BJ (cell line): ENCODE data around the gene MAML1. TPM values are rescaled to one million over a fixed set of nuclear protein-coding genes. Genes with fewer than 3 reads are reported as not detected.
A peak's percentile ranks its signal among the peaks of the same experiment; 100 is the strongest.

Experiments
- CTCF ChIA-PET: fragments of 350-600 bp; formaldehyde crosslinking; extraction: SDS; loops from one replicate; lab custom pipeline; 2021; ENCODE audit warnings: antibody characterized with exemption, inconsistent platforms; lab: Yijun Ruan, JAX
- POLR2A ChIA-PET: fragments of 300-600 bp; sonication (Branson Sonifier 250); formaldehyde crosslinking; extraction: SDS; loops from one replicate; lab custom pipeline; 2021; ENCODE audit warnings: antibody characterized with exemption; lab: Charles Lee
- DNase-seq: peaks from one replicate; pipeline ENCODE4 v3.0.0-alpha.2; 2011; ENCODE audit warnings: low read depth
- H3K27me3 ChIP-seq: 2 replicates; pipeline ENCODE4 v1.6.0; 2011; ENCODE audit warnings: low read length; ENCODE audit not compliant: control insufficient read depth, insufficient read depth
- H3K36me3 ChIP-seq: 2 replicates; pipeline ENCODE4 v1.5.1; 2011; ENCODE audit warnings: low read length; ENCODE audit not compliant: control insufficient read depth, insufficient read depth
- H3K4me3 ChIP-seq: 2 replicates; pipeline ENCODE4 v1.5.1; 2011; ENCODE audit warnings: low read depth, mild to moderate bottlenecking, control low read depth, low read length
- polyA plus RNA-seq: library from polyadenylated mRNA; depleted of rRNA; stranded (reverse); fragments of >200 nt; gene quantifications from 2 replicates; pipeline ENCODE4 v1.2.3, GENCODE V29; 2011
- TF ChIP-seq, protein P1 (sequence below): IDR thresholded peaks from 2 replicates; pipeline ENCODE4 v1.5.1; 2011; ENCODE audit warnings: low read depth, mild to moderate bottlenecking, control low read depth, inconsistent platforms, low read length, moderate library complexity; ENCODE audit not compliant: insufficient read depth

Gene MAML1
- polyA plus RNA-seq, 1 experiment: 5.3 TPM

DNA sequence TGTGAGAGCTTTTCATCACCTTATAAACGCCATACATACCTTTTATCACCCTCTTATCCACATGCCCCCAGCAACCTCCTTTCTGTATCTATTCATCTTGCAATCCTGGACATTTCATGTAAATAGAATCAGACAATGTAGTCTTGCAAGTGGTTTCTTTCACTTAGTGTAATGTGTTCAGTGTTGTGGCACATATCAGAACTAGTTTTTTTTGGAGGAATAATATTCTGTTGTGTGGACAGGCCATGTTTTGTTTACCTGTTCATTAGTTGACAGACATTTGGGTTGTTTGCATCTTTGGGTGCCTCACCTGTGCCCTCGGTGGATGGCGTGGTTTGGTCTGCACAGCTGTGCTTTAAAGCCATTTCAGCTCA lies 89.4 kb downstream of the MAML1 start:
- ChIA-PET CTCF (interaction anchor here (0.5 to 1.7 kb wide), 3 partner anchors 26 to 200 kb away, joined by 3 to 7 read pairs (median 4); no protein-coding TSS in a partner anchor), POLR2A (interaction anchor here (1.0 kb wide), 1 partner anchor 10 kb away, joined by 3 read pairs; no protein-coding TSS in a partner anchor)
- TF ChIP-seq, protein P1, sequence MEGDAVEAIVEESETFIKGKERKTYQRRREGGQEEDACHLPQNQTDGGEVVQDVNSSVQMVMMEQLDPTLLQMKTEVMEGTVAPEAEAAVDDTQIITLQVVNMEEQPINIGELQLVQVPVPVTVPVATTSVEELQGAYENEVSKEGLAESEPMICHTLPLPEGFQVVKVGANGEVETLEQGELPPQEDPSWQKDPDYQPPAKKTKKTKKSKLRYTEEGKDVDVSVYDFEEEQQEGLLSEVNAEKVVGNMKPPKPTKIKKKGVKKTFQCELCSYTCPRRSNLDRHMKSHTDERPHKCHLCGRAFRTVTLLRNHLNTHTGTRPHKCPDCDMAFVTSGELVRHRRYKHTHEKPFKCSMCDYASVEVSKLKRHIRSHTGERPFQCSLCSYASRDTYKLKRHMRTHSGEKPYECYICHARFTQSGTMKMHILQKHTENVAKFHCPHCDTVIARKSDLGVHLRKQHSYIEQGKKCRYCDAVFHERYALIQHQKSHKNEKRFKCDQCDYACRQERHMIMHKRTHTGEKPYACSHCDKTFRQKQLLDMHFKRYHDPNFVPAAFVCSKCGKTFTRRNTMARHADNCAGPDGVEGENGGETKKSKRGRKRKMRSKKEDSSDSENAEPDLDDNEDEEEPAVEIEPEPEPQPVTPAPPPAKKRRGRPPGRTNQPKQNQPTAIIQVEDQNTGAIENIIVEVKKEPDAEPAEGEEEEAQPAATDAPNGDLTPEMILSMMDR: no peak
- no peak for DNase-seq
- Histone ChIP-seq H3K4me3 (peak overlapping the region; percentile 99), H3K36me3 (peaks cover 42% of the 10 kb centered on the region), H3K27me3 (no peaks in the 10 kb centered on the region)

DNA sequence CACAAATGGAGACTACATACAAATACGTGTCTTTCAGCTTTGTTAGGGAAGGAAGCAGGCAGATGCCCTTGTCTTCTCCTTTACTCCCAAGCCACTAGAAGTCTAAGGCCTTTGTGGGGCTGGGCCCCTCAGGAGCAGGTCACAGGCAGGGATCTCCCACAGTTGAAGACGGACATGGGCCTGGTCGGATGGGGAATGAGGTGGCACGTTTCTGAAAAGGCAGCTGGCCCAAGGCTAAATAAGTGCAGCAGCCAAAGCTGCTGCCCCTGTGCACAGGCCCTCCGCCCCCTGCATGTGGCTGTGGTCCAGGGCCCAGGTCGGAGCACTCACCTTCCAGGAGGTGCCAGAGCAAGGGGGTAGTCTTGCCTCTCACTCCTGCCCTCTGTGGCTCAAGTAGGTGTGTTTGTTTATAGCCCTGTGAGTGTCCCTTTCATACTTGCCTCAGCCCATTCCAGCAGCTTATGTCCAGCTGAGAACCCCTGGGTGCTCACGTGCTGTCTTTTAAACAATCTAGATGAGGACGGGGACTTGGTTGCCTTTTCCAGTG lies 89.9 kb downstream of the MAML1 start:
- DNase-seq: no peak
- ChIA-PET CTCF (interaction anchor here (0.5 to 1.7 kb wide), 3 partner anchors 26 to 200 kb away, joined by 3 to 7 read pairs (median 4); no protein-coding TSS in a partner anchor), POLR2A (interaction anchor here (1.0 kb wide), 1 partner anchor 10 kb away, joined by 3 read pairs; no protein-coding TSS in a partner anchor)
- TF ChIP-seq, protein P1: no peak
- H3K36me3 ChIP-seq: peaks cover 43% of the 10 kb centered on the region
- no peaks in the 10 kb centered on the region for H3K27me3 ChIP-seq
- H3K4me3 ChIP-seq: peak overlapping the region; percentile 99

DNA sequence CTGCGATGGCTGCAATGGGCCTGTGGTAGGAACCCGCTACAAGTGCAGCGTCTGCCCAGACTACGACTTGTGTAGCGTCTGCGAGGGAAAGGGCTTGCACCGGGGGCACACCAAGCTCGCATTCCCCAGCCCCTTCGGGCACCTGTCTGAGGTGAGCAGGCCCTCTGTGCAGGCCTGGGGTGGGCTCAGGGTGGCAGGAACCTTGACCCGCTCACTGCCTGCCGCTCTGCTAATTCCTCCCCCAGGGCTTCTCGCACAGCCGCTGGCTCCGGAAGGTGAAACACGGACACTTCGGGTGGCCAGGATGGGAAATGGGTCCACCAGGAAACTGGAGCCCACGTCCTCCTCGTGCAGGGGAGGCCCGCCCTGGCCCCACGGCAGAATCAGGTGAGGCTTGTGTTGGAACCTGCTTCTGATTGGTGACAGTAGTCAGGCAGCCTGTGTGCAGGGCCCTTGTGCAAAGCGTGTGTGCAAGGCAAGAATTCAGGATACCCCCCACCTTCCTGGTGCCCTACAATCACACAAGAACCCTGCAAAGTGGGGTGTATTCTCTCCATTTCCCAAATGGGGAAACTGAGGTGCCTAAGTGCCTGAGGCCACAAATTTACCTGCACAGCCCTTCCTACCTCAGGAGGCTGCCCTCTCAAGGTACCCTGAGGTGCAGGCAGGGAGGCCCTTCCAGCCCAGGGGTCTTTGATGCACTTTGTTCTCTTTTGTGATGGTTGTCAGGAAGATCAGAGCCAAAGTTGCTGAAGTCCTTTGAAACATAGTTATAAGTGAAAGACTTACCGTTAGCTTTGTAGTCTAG lies 91.5 kb downstream of the MAML1 start:
- CTCF ChIA-PET: no interaction called here
- no peak for DNase-seq
- POLR2A ChIA-PET: no interaction called here

DNA sequence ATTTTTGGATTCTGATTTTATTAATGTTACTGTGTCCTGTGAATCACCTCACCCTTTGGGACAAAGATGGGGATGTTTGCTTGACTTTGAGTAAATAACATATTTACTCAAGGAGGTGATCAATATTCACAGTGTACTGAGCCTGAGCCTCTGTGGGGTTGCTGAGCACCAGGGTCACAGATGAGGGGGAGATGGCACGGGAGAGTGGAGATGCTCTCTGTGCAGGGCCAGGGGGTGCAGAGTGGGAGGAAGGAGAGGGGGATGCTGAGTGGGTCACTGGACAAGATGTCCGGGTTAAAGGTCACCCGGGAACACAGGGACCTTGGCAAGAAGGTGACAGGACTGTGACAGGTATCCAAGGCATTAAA lies 92.1 kb downstream of the MAML1 start:
- CTCF ChIA-PET: interaction anchor here (1.4 kb wide), 1 partner anchor 61 kb away, joined by 5 read pairs; no protein-coding TSS in a partner anchor
- POLR2A ChIA-PET: no interaction called here
- DNase-seq: no peak
- H3K4me3 ChIP-seq: no peak overlapping the region
- TF ChIP-seq, protein P1: no peak
- H3K27me3 ChIP-seq: no peaks in the 10 kb centered on the region
- peaks cover 55% of the 10 kb centered on the region for H3K36me3 ChIP-seq

More for the DNA sequence above, 91.5 kb downstream of the MAML1 start:
- Histone ChIP-seq H3K4me3 (no peak overlapping the region), H3K36me3 (peaks cover 52% of the 10 kb centered on the region), H3K27me3 (no peaks in the 10 kb centered on the region)
- TF ChIP-seq, protein P1: no peak

DNA sequence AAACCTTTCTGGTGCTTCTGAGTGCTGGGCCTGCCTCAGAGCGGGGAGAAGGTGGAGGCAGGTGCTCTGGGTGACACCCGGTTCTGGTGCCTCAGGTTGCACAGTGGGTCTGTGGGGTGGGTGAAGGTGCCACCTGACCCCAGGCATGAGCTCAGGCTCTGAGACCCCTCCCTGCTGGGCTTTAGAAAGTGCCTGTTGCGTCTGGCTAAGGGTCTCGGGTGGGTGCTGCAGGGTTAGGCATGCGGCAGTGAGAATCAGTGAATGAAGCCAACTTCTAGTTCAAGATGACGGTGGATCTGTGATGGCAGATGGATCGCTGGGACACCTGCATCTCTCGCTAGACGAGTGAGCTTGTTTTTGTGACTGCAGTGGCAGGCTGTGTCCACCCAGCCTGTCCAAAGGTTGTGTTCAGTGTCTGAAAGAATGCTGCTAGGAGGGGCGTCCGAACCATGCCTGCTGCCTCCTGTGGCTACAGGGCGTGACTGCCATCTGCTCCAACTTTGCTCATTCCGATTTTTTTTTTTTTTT lies 93.1 kb downstream of the MAML1 start:
- POLR2A ChIA-PET: no interaction called here
- CTCF ChIA-PET: interaction anchor here (1.4 kb wide), 1 partner anchor 62 kb away, joined by 5 read pairs; no protein-coding TSS in a partner anchor
- H3K36me3 ChIP-seq: peaks cover 60% of the 10 kb centered on the region
- no peaks in the 10 kb centered on the region for H3K27me3 ChIP-seq
- TF ChIP-seq, protein P1: 0 out of 2 replicates have a peak, but pooled peaks have one; percentile 2
- no peak for DNase-seq
- H3K4me3 ChIP-seq: no peak overlapping the region
